H1 (cell line): ENCODE measurements around the gene TOMM5. TPM values are rescaled to one million over a fixed set of nuclear protein-coding genes. Genes with fewer than 3 reads are reported as not detected.

Experiments used
- USF2 ChIP-seq: IDR thresholded peaks from 2 replicates; pipeline ENCODE4 v1.6.1; 2011; ENCODE audit warnings: low read length, improper control_type of control experiment
- polyA plus RNA-seq, 7 experiments: library from polyadenylated mRNA; depleted of rRNA in 3 of 7; stranded (reverse) in 5 of 7; unstranded in 2 of 7; fragments of >200 nt in 5 of 7; fragments of 200-250 nt in 2 of 7; gene quantifications; 1 replicate in 5 of 7; 2 replicates in 1 of 7; 4 replicates in 1 of 7; pipeline versions ENCODE4 v1.2.1 to v1.2.3, GENCODE V29; 2011 to 2013; ENCODE audit warnings: missing spikeins in 2 of 7, mixed read lengths in 2 of 7
- total RNA-seq: library from RNA; stranded (reverse); fragmentation: NEBNext Ultra II Directional; extraction: Animal tissue kit (Norgen Biotek cat#: 25700); gene quantifications from 2 replicates; pipeline ENCODE4 v1.2.1, GENCODE V29; 2021

The TOMM5 gene
- total and polyA plus RNA-seq, 2 of the 8 experiments (the other 6 are each of a cell fraction or from before 2014, with no cell fraction given) = 171 to 174 TPM

GRCh38 chr9:37547328-37547878, 45.0 kb downstream of the TOMM5 start (continued):
- TF ChIP-seq USF2 = no peak
